Small intestine (tissue), 7 donors: ENCODE results near the gene CYP3A7. TPM values are rescaled to one million over a fixed set of nuclear protein-coding genes. Genes with fewer than 3 reads are reported as not detected.

Source experiments
- DNase-seq, 2 donors: peaks; one replicate each; pipeline versions ENCODE4 v3.0.0 to v3.0.0-alpha.2; 2013
- FAIRE-seq: peaks from 2 replicates; lab custom pipeline; 2012; peaks lifted over from hg19 to GRCh38; lab: Jason Lieb, UNC
- H3K27ac ChIP-seq, 3 donors: one replicate each; pipeline ENCODE4 v1.5.1; 2013; ENCODE audit warnings: low read length in 2 of 3, mild to moderate bottlenecking in 2 of 3, control low read depth in 1 of 3, inconsistent platforms in 1 of 3, low read depth in 1 of 3, moderate library complexity in 1 of 3
- H3K27me3 ChIP-seq, 3 donors: one replicate each; pipeline ENCODE4 v1.6.1; 2013; ENCODE audit warnings: low read length in 3 of 3, inconsistent platforms in 1 of 3; ENCODE audit not compliant: control insufficient read depth in 3 of 3, insufficient read depth in 3 of 3
- H3K36me3 ChIP-seq, 3 donors: one replicate each; pipeline ENCODE4 v1.6.1; 2013; ENCODE audit warnings: low read length in 3 of 3, inconsistent platforms in 1 of 3, low read depth in 1 of 3, mild to moderate bottlenecking in 1 of 3, moderate library complexity in 1 of 3; ENCODE audit not compliant: control insufficient read depth in 3 of 3, insufficient read depth in 2 of 3
- H3K4me1 ChIP-seq, 3 donors: one replicate each; pipeline ENCODE4 v1.6.1; 2013; ENCODE audit warnings: low read length in 2 of 3, inconsistent platforms in 1 of 3, low read depth in 1 of 3, mild to moderate bottlenecking in 1 of 3, moderate library complexity in 1 of 3; ENCODE audit not compliant: control insufficient read depth in 3 of 3, insufficient read depth in 2 of 3
- H3K4me3 ChIP-seq, 3 donors: one replicate each; pipeline ENCODE4 v1.5.1; 2013; ENCODE audit warnings: low read length in 3 of 3, control low read depth in 1 of 3, inconsistent platforms in 1 of 3, low read depth in 1 of 3, mild to moderate bottlenecking in 1 of 3, moderate library complexity in 1 of 3
- H3K9me3 ChIP-seq, 2 donors: one replicate each; pipeline ENCODE4 v1.6.1; 2013; ENCODE audit warnings: low read depth in 1 of 2, low read length in 1 of 2; ENCODE audit not compliant: control insufficient read depth in 2 of 2, insufficient read depth in 1 of 2
- WGBS, 3 donors: extraction: QIAGEN DNeasy Blood & Tissue Kit; methylation state at CpG; one replicate each; pipeline ENCODE4 v1.1.7; 2013; 5-methylcytosine and 5-hydroxymethylcytosine counted together
- polyA plus RNA-seq, 4 donors: library from polyadenylated mRNA; stranded (reverse) in 3 of 4; unstranded in 1 of 4; fragments of 200-250 nt in 3 of 4; fragments of 120-200 nt in 1 of 4; gene quantifications; one replicate each; pipeline versions ENCODE4 v1.2.1 to v1.2.3, GENCODE V29; 2013
- donor health status: healthy with polysubstance abuse.
- donor health status: control.
- donor health status: control.
- donor health status: Bipolar disorder and iron deficiency.
- donor health status: healthy.

The CYP3A7 gene
- polyA plus RNA-seq, 4 donors = 0.45 to 2.9 (median 1.3) TPM

- peaks cover 0 to 14% of the 10 kb centered on the region in 2 donors for H3K9me3 ChIP-seq
- DNase-seq = peak; percentile 41 to 68
- H3K27me3 ChIP-seq = no peaks in the 10 kb centered on the region
- peak overlapping the region; percentile 66 to 95 (median 88) for H3K27ac ChIP-seq
- peaks cover 9 to 26% (median 26%) of the 10 kb centered on the region in 3 donors for H3K36me3 ChIP-seq
- 27 to 61% (median 52%) methylated on average over 4 of the region's 4 CpGs for WGBS, 3 donors
- peaks cover 0 to 21% (median 4%) of the 10 kb centered on the region in 3 donors for H3K4me1 ChIP-seq
- H3K4me3 ChIP-seq = peak overlapping the region in 2 of 3 donors; percentile 42 to 65
- FAIRE-seq = no peak
These were observed 57.9 kb downstream of the CYP3A7 start for GRCh38 chr7:99677013-99677647.

DNA sequence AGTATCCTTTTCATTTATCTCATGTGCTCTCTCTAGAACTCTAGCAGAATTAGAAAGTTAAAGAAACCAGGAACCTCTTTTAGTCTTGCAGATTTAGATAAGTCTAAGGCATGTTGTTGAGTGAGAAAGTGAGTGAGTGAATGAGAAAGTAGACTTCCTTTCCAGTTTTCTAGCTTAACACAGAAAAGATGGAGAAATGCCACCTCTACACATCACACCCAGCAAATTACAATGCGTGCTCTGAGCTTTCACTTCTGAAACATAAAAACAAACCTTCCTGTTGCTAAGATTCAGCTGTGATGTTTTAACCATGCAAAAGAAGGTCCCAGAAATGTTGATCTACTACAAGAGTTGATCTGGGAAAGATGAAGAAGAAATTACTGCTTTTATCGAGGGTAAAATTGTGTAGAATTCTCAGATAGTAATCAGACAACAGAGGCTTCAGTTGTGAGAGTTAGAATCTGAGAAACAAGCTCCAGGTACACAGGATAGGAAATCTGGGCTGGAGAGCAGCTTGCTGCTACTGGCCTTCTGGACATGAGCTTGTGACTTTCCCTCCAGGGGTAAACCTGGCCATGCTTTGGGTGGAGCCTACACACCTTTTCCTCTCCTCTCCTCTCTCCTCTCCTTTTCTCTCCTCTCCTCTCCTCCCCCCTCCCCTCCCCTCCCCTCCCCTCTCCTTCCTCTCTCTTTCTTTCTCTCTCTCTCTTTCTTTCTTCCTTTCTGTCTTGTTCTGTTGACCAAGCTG is 59.8 kb downstream of the CYP3A7 start:
- 61 to 74% (median 63%) methylated on average over 2 of the region's 2 CpGs for WGBS, 3 donors
- DNase-seq = no peak
- no peak overlapping the region for H3K4me3 ChIP-seq
- no peaks in the 10 kb centered on the region for H3K27me3 ChIP-seq
- H3K36me3 ChIP-seq = peaks cover 10 to 36% (median 32%) of the 10 kb centered on the region in 3 donors
- no peak overlapping the region for H3K27ac ChIP-seq
- H3K9me3 ChIP-seq = peaks cover 0 to 6% of the 10 kb centered on the region in 2 donors
- peaks cover 0 to 18% (median 4%) of the 10 kb centered on the region in 3 donors for H3K4me1 ChIP-seq
- FAIRE-seq = no peak

DNA sequence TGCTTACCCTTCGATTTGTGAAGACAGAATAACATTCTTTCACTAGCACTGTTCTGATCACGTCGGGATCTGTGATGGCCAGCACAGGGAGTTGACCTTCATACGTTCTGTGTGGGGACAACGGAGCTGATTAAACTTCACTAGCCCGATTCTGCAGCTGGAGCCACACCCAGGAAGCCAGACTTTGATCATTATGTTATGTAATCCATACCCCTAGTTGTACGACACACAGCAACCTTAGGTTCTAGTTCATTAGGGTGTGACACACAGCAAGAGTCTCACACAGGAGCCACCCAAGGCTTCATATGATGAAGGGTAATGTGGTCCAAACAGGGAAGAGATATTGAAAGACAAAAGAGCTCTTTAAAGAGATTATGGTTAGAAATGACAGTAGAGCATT is 62.4 kb downstream of the CYP3A7 start:
- DNase-seq (peak; percentile 66 to 88), FAIRE-seq (no peak)
- Histone ChIP-seq H3K4me1 (peaks cover 0 to 9% (median 4%) of the 10 kb centered on the region in 3 donors), H3K4me3 (no peak overlapping the region), H3K9me3 (no peaks in the 10 kb centered on the region), H3K36me3 (peaks cover 10 to 41% (median 27%) of the 10 kb centered on the region in 3 donors), H3K27ac (peak overlapping the region in 2 of 3 donors; percentile 0 to 54), H3K27me3 (no peaks in the 10 kb centered on the region)
- 38 to 71% (median 45%) methylated on average over 7 of the region's 7 CpGs for whole genome bisulfite sequencing, 3 donors

GRCh38 chr7:99669782-99670181 is 65.2 kb downstream of the CYP3A7 start:
- H3K36me3 ChIP-seq = peaks cover 10 to 47% (median 27%) of the 10 kb centered on the region in 3 donors

GRCh38 chr7:99668541-99668940 is 66.5 kb downstream of the CYP3A7 start:
- no peak for FAIRE-seq
- WGBS, 3 donors = 95 to 97% (median 97%) methylated on average over 8 of the region's 8 CpGs
- Histone ChIP-seq H3K4me1 (no peaks in the 10 kb centered on the region), H3K4me3 (no peak overlapping the region), H3K36me3 (peaks cover 4 to 46% (median 27%) of the 10 kb centered on the region in 3 donors), H3K27me3 (no peaks in the 10 kb centered on the region), H3K9me3 (no peaks in the 10 kb centered on the region), H3K27ac (no peak overlapping the region)
- no peak for DNase-seq

More at GRCh38 chr7:99669782-99670181, 65.2 kb downstream of the CYP3A7 start:
- no peaks in the 10 kb centered on the region for H3K9me3 ChIP-seq
- no peak overlapping the region for H3K27ac ChIP-seq
- FAIRE-seq (no peak), DNase-seq (no peak)
- H3K4me1 ChIP-seq = no peaks in the 10 kb centered on the region
- no peak overlapping the region for H3K4me3 ChIP-seq
- WGBS, 3 donors = 89 to 93% (median 92%) methylated on average over 3 of the region's 3 CpGs
- no peaks in the 10 kb centered on the region for H3K27me3 ChIP-seq

DNA sequence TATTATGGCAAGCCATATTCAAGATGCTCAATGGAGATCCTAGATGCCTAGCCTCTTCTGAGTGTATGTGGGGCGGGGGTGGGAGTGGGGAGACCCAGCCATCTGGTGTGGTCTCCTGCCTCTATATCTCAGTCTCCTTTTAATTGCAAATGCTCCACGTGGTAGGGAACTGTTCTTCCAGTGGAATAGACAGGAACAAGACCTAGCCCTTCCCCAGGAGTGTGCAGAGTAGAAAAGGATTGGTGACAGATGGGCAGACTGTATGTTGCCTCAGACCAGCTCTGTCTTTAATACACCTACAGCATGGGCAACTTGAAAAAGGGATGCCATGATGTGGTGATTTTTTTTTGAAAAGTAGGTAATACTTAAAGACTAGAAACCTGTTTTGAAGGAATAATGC is 67.8 kb downstream of the CYP3A7 start:
- Histone ChIP-seq H3K27me3 (no peaks in the 10 kb centered on the region), H3K27ac (no peak overlapping the region), H3K4me3 (no peak overlapping the region), H3K9me3 (peaks cover 0 to 5% of the 10 kb centered on the region in 2 donors), H3K36me3 (peaks cover 9 to 55% (median 27%) of the 10 kb centered on the region in 3 donors), H3K4me1 (no peaks in the 10 kb centered on the region)
- DNase-seq (no peak), FAIRE-seq (no peak)
- 83 to 93% (median 90%) methylated on average over 2 of the region's 2 CpGs for WGBS, 3 donors

DNA sequence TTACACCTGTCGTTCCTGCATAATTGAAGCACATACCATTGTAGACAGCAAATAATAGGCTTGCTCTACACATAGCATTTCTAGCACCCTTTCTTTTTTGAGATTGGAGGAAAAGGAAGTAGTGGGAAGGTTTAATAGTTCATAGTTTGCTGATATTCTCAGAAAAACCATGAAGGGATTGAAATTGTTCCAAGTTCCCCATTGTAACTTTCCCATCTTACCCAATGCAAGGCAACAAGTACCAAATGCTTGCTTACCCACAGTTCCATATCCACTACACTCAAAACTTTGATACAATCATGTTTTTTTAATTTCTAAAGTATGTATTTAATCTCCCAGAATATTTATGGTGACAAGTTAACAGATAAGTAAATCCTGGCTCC is 69.0 kb downstream of the CYP3A7 start:
- FAIRE-seq (no peak), DNase-seq (no peak)
- peaks cover 12 to 60% (median 20%) of the 10 kb centered on the region in 3 donors for H3K36me3 ChIP-seq
- no peak overlapping the region for H3K4me3 ChIP-seq
- H3K4me1 ChIP-seq = no peaks in the 10 kb centered on the region
- H3K27me3 ChIP-seq = no peaks in the 10 kb centered on the region
- no peak overlapping the region for H3K27ac ChIP-seq
- H3K9me3 ChIP-seq = peaks cover 0 to 9% of the 10 kb centered on the region in 2 donors
- whole genome bisulfite sequencing, 3 donors = 93 to 95% (median 93%) methylated on average over 1 of the region's 1 CpG

DNA sequence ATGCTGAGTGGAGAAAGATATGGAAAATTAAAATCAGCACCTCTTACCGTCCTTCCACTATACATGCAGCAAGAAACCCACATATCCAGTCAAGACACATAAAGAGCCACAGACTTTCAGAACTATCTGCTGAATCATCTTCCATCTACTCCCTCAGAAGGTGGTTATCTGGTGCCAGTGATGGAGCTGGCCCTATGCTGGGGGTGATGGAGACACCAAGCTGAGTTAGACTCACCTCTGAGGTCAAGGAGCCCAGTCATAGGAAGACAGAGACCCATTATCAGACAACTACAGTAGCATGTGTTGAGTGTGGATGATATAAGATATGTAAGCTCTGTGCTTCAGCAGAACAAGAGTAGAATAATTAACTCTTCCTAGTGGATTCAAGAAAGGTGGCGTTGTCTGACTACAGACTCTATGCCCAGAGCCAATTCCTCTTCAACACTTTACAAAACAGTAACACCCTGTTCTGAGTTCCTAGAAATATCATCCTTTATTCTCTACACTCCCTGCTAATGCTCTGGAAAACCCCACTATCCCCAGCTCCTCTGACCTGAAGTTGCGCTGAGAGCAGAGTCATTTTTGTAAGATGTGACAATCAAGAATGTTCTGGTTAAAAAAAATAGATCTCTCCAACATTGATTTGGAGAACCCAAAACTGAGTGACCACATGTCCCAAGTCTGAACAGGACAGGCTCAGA is 69.5 kb downstream of the CYP3A7 start:
- Histone ChIP-seq H3K36me3 (peaks cover 11 to 62% (median 23%) of the 10 kb centered on the region in 3 donors), H3K9me3 (peaks cover 0 to 14% of the 10 kb centered on the region in 2 donors), H3K27ac (no peak overlapping the region), H3K4me3 (no peak overlapping the region), H3K27me3 (no peaks in the 10 kb centered on the region), H3K4me1 (no peaks in the 10 kb centered on the region)
- DNase-seq = no peak
- no peak for FAIRE-seq
- 92 to 99% (median 95%) methylated on average over 3 of the region's 3 CpGs for WGBS, 3 donors
